ENCODE results near the gene EMP2.

EMP2 gene

GRCh38 chr16:10609402-10609774 is 29.0 kb upstream of the EMP2 start:
- Histone ChIP-seq H3K4me1 (ENCODE audit: control insufficient read depth, insufficient read depth, low read length) (peaks cover 8% of the 10 kb centered on the region), H3K9me3 (ENCODE audit: control insufficient read depth, low read length) (no peaks in the 10 kb centered on the region), H3K4me3 (ENCODE audit: insufficient read depth, low read depth, low read length) (no peak overlapping the region), H3K27me3 (ENCODE audit: control insufficient read depth, insufficient read depth, low read length, poor library complexity, severe bottlenecking) (no peaks in the 10 kb centered on the region), H3K27ac (ENCODE audit: insufficient read depth, low read depth, low read length, poor library complexity, severe bottlenecking) (no peak overlapping the region), H3K36me3 (ENCODE audit: control insufficient read depth, insufficient read depth, low read length) (no peaks in the 10 kb centered on the region)
- 85 to 87% methylated on average over 7 of the region's 7 CpGs for WGBS, 2 experiments

- WGBS, 2 experiments: 75 to 76% methylated on average over 11 of the region's 11 CpGs
- Histone ChIP-seq H3K9me3 (ENCODE audit: control insufficient read depth, low read length) (no peaks in the 10 kb centered on the region), H3K27me3 (ENCODE audit: control insufficient read depth, insufficient read depth, low read length, poor library complexity, severe bottlenecking) (no peaks in the 10 kb centered on the region), H3K4me3 (ENCODE audit: insufficient read depth, low read depth, low read length) (no peak overlapping the region), H3K36me3 (ENCODE audit: control insufficient read depth, insufficient read depth, low read length) (no peaks in the 10 kb centered on the region), H3K27ac (ENCODE audit: insufficient read depth, low read depth, low read length, poor library complexity, severe bottlenecking) (no peak overlapping the region), H3K4me1 (ENCODE audit: control insufficient read depth, insufficient read depth, low read length) (peaks cover 8% of the 10 kb centered on the region)
These were observed 28.4 kb upstream of the EMP2 start for GRCh38 chr16:10608687-10609401.

GRCh38 chr16:10607157-10607556 is 26.8 kb upstream of the EMP2 start:
- no peaks in the 10 kb centered on the region for H3K27me3 ChIP-seq (ENCODE audit: control insufficient read depth, insufficient read depth, low read length, poor library complexity, severe bottlenecking)
- no peak overlapping the region for H3K4me3 ChIP-seq (ENCODE audit: insufficient read depth, low read depth, low read length)
- peaks cover 8% of the 10 kb centered on the region for H3K4me1 ChIP-seq (ENCODE audit: control insufficient read depth, insufficient read depth, low read length)
- no peaks in the 10 kb centered on the region for H3K9me3 ChIP-seq (ENCODE audit: control insufficient read depth, low read length)
- WGBS, 2 experiments: 88 to 89% methylated on average over 3 of the region's 3 CpGs
- H3K36me3 ChIP-seq (ENCODE audit: control insufficient read depth, insufficient read depth, low read length): no peaks in the 10 kb centered on the region
- no peak overlapping the region for H3K27ac ChIP-seq (ENCODE audit: insufficient read depth, low read depth, low read length, poor library complexity, severe bottlenecking)

GRCh38 chr16:10606607-10607006 is 26.2 kb upstream of the EMP2 start:
- WGBS, 2 experiments: 30 to 40% methylated on average over 6 of the region's 6 CpGs
- no peak overlapping the region for H3K4me3 ChIP-seq (ENCODE audit: insufficient read depth, low read depth, low read length)

GRCh38 chr16:10605636-10606035 is 25.2 kb upstream of the EMP2 start:
- no peaks in the 10 kb centered on the region for H3K9me3 ChIP-seq (ENCODE audit: control insufficient read depth, low read length)
- no peak overlapping the region for H3K27ac ChIP-seq (ENCODE audit: insufficient read depth, low read depth, low read length, poor library complexity, severe bottlenecking)
- 84 to 98% methylated on average over 3 of the region's 3 CpGs for WGBS, 2 experiments

More at GRCh38 chr16:10606607-10607006, 26.2 kb upstream of the EMP2 start:
- peaks cover 8% of the 10 kb centered on the region for H3K4me1 ChIP-seq (ENCODE audit: control insufficient read depth, insufficient read depth, low read length)
- H3K27ac ChIP-seq (ENCODE audit: insufficient read depth, low read depth, low read length, poor library complexity, severe bottlenecking): no peak overlapping the region
- H3K9me3 ChIP-seq (ENCODE audit: control insufficient read depth, low read length): no peaks in the 10 kb centered on the region
- no peaks in the 10 kb centered on the region for H3K27me3 ChIP-seq (ENCODE audit: control insufficient read depth, insufficient read depth, low read length, poor library complexity, severe bottlenecking)
- H3K36me3 ChIP-seq (ENCODE audit: control insufficient read depth, insufficient read depth, low read length): no peaks in the 10 kb centered on the region

GRCh38 chr16:10601444-10602408 is 21.3 kb upstream of the EMP2 start:
- no peak overlapping the region for H3K4me3 ChIP-seq (ENCODE audit: insufficient read depth, low read depth, low read length)
- H3K36me3 ChIP-seq (ENCODE audit: control insufficient read depth, insufficient read depth, low read length): no peaks in the 10 kb centered on the region
- H3K4me1 ChIP-seq (ENCODE audit: control insufficient read depth, insufficient read depth, low read length): peaks cover 3% of the 10 kb centered on the region
- no peaks in the 10 kb centered on the region for H3K27me3 ChIP-seq (ENCODE audit: control insufficient read depth, insufficient read depth, low read length, poor library complexity, severe bottlenecking)
- H3K9me3 ChIP-seq (ENCODE audit: control insufficient read depth, low read length): no peaks in the 10 kb centered on the region
- H3K27ac ChIP-seq (ENCODE audit: insufficient read depth, low read depth, low read length, poor library complexity, severe bottlenecking): no peak overlapping the region
- 85 to 90% methylated on average over 13 of the region's 13 CpGs for WGBS, 2 experiments

More at GRCh38 chr16:10605636-10606035, 25.2 kb upstream of the EMP2 start:
- no peak overlapping the region for H3K4me3 ChIP-seq (ENCODE audit: insufficient read depth, low read depth, low read length)
- H3K36me3 ChIP-seq (ENCODE audit: control insufficient read depth, insufficient read depth, low read length): no peaks in the 10 kb centered on the region
- H3K27me3 ChIP-seq (ENCODE audit: control insufficient read depth, insufficient read depth, low read length, poor library complexity, severe bottlenecking): no peaks in the 10 kb centered on the region
- peaks cover 8% of the 10 kb centered on the region for H3K4me1 ChIP-seq (ENCODE audit: control insufficient read depth, insufficient read depth, low read length)

GRCh38 chr16:10600782-10601443 is 20.5 kb upstream of the EMP2 start:
- Histone ChIP-seq H3K4me3 (ENCODE audit: insufficient read depth, low read depth, low read length) (no peak overlapping the region), H3K9me3 (ENCODE audit: control insufficient read depth, low read length) (no peaks in the 10 kb centered on the region), H3K27ac (ENCODE audit: insufficient read depth, low read depth, low read length, poor library complexity, severe bottlenecking) (no peak overlapping the region), H3K4me1 (ENCODE audit: control insufficient read depth, insufficient read depth, low read length) (no peaks in the 10 kb centered on the region), H3K27me3 (ENCODE audit: control insufficient read depth, insufficient read depth, low read length, poor library complexity, severe bottlenecking) (no peaks in the 10 kb centered on the region), H3K36me3 (ENCODE audit: control insufficient read depth, insufficient read depth, low read length) (no peaks in the 10 kb centered on the region)
- WGBS, 2 experiments: 85% methylated on average over 12 of the region's 12 CpGs

GRCh38 chr16:10599626-10600025 is 19.2 kb upstream of the EMP2 start:
- WGBS, 2 experiments: 93 to 95% methylated on average over 7 of the region's 7 CpGs
- H3K27me3 ChIP-seq (ENCODE audit: control insufficient read depth, insufficient read depth, low read length, poor library complexity, severe bottlenecking): no peaks in the 10 kb centered on the region
- no peak overlapping the region for H3K4me3 ChIP-seq (ENCODE audit: insufficient read depth, low read depth, low read length)
- H3K9me3 ChIP-seq (ENCODE audit: control insufficient read depth, low read length): no peaks in the 10 kb centered on the region
- H3K4me1 ChIP-seq (ENCODE audit: control insufficient read depth, insufficient read depth, low read length): no peaks in the 10 kb centered on the region
- no peaks in the 10 kb centered on the region for H3K36me3 ChIP-seq (ENCODE audit: control insufficient read depth, insufficient read depth, low read length)
- H3K27ac ChIP-seq (ENCODE audit: insufficient read depth, low read depth, low read length, poor library complexity, severe bottlenecking): no peak overlapping the region

- 90% methylated on average over 11 of the region's 11 CpGs for WGBS, 2 experiments
These were observed 17.8 kb upstream of the EMP2 start for GRCh38 chr16:10598157-10598556.

GRCh38 chr16:10597187-10597601 is 16.8 kb upstream of the EMP2 start:
- Histone ChIP-seq H3K4me1 (ENCODE audit: control insufficient read depth, insufficient read depth, low read length) (no peaks in the 10 kb centered on the region), H3K9me3 (ENCODE audit: control insufficient read depth, low read length) (no peaks in the 10 kb centered on the region), H3K4me3 (ENCODE audit: insufficient read depth, low read depth, low read length) (no peak overlapping the region), H3K36me3 (ENCODE audit: control insufficient read depth, insufficient read depth, low read length) (no peaks in the 10 kb centered on the region), H3K27ac (ENCODE audit: insufficient read depth, low read depth, low read length, poor library complexity, severe bottlenecking) (no peak overlapping the region), H3K27me3 (ENCODE audit: control insufficient read depth, insufficient read depth, low read length, poor library complexity, severe bottlenecking) (no peaks in the 10 kb centered on the region)
- WGBS, 2 experiments: 88 to 89% methylated on average over 3 of the region's 3 CpGs

More at GRCh38 chr16:10598157-10598556, 17.8 kb upstream of the EMP2 start:
- no peak overlapping the region for H3K4me3 ChIP-seq (ENCODE audit: insufficient read depth, low read depth, low read length)
- H3K27me3 ChIP-seq (ENCODE audit: control insufficient read depth, insufficient read depth, low read length, poor library complexity, severe bottlenecking): no peaks in the 10 kb centered on the region
- no peaks in the 10 kb centered on the region for H3K9me3 ChIP-seq (ENCODE audit: control insufficient read depth, low read length)
- no peaks in the 10 kb centered on the region for H3K4me1 ChIP-seq (ENCODE audit: control insufficient read depth, insufficient read depth, low read length)
- H3K36me3 ChIP-seq (ENCODE audit: control insufficient read depth, insufficient read depth, low read length): no peaks in the 10 kb centered on the region
- no peak overlapping the region for H3K27ac ChIP-seq (ENCODE audit: insufficient read depth, low read depth, low read length, poor library complexity, severe bottlenecking)

Measured in ectodermal cell (in vitro differentiated cells).